ENCODE data around the gene HOXC10.

HOXC10 gene

GRCh38 chr12:53984901-53985691 lies at the start of gene HOXC10:
HOXC10 (plus strand) TSS chr12:53985146; CDS start chr12:53985260, 114 bp downstream.
- intact Hi-C loops (cut with DNase I) = loop anchor here (5.0 kb wide), 1 partner anchor 218 kb away; no protein-coding TSS in a partner anchor
- DNase-seq = peak in 6 of 10 donors; percentile 29 to 91 (median 58)

DNA sequence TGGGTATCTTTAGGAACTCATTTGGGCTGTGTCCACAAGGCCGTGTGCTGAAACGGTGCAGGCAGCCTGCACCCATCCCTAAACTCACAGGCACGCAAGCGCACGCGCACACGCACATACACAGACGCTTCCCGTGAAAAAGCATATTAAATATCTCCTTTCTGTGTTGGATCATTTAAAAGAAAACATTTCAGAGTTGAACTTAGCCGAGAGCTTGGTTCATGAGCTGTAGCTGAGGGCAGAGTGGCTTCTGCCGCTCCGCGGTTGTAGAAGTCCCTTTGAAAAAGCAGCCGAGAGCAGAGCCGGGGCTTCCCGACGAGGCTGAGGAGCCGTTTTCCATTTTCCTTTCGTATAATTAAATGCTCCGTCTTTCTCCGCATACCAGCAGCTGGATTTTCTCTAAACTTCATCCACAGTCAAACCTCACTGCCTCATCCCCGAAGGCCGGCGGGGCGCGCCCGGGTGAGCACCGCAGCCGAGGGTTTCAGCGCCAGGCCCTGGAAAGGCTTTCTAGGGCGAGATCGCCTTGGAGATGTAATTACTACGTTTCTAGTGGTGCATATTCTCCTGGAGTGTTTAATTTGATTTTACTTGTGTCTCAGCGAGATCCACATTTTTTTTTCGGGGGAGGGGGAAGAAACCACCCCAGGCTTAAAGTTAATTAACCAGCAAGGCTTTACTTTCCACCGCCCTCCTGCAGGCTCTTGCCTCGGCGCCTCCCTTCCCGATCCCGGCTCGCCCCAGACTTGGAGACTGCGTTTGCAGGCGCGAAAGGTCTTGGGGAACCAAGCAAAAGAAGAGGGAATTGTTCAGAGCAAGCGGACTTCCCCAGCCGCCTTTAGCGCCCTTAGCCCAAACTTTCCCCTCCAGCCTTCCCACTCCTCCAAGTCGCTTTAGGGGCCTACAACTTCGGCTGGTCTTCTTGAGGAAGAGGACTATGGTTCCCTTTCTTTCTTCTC lies 49.3 kb upstream of the HOXC10 start:
- no peak for DNase-seq
- intact Hi-C loops (cut with DNase I) = no loop called here

- intact Hi-C loops (cut with DNase I) = no loop called here
- no peak for DNase-seq
Observed at GRCh38 chr12:53937099-53937498, 47.8 kb upstream of the HOXC10 start.

- intact Hi-C loops (cut with DNase I) = no loop called here
Observed at GRCh38 chr12:53937596-53938325, 47.2 kb upstream of the HOXC10 start.

DNA sequence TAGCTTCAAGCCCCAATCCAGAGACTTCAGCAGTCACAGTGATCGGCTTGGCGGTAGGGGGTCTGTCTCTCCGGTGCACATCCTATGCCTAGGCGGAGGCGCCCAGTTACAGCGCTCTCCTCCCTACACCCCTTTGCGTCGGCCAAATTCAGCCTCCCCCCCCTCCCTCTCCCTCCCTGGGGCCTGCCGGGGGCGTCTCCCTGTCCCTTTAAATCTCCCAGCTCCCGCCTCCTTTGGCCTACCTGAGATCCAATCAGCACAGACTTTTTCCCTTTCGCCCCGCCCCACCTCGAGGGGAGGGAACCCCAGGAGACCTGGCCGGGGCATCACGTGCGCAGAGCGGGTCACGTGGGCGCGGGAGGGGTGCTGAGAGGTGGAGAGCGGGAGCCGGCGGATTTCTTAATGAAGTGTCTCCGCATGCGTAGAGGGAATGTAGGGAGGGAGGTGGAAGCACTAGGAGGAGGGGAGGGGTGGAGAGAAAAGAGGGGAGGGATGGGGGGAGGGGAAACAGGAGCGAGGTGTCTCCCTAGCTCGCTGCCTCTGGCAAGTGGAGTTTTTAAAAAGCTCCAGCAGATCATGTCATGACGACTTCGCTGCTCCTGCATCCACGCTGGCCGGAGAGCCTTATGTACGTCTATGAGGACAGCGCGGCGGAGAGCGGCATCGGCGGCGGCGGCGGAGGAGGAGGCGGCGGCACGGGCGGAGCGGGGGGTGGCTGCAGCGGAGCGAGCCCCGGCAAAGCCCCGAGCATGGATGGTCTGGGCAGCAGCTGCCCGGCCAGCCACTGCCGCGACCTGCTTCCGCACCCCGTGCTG lies 46.4 kb upstream of the HOXC10 start, which contains the start of gene HOXC13:
Gene HOXC13, plus strand, starts transcription at position 506 of the 815 bp plus-strand sequence. Its CDS starts 76 bp downstream, at position 582.
- no peak for DNase-seq
- intact Hi-C loops (cut with DNase I) = no loop called here

More at GRCh38 chr12:53937596-53938325, 47.2 kb upstream of the HOXC10 start:
- DNase-seq = no peak

DNA sequence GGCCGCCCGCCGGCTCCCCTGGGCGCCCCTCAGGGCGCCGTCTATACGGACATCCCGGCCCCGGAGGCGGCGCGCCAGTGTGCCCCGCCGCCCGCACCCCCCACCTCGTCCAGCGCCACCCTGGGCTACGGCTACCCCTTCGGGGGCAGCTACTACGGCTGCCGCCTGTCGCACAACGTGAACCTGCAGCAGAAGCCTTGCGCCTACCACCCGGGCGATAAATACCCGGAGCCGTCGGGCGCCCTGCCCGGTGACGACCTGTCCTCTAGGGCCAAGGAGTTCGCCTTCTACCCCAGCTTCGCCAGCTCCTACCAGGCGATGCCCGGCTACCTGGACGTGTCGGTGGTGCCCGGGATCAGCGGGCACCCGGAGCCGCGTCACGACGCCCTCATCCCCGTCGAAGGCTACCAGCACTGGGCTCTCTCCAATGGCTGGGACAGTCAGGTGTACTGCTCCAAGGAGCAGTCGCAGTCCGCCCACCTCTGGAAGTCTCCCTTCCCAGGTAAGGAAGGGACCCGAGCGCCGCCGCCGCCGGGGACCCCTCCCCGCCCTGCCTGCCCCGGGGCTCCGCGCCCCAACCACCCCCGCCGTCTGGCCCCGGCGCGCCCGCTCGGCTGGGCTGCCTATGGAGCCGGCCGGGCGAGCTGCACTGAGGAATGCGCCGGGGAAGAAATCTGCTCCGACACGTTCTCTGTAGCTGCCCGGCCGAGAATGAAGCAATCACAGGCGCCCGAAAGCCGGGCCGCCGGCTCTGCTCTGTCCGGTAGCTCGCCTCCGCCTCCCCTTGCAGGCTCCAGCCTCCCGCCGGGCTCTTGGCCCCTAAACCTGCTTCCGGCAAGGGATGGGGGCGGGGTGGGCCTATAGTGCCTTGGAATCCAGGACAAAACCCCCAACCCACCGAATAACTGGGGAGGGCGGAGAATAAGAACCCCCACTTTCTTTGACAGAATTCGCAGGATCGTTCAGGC lies 45.5 kb upstream of the HOXC10 start:
- intact Hi-C loops (cut with DNase I) = no loop called here
- DNase-seq = no peak

- intact Hi-C loops (cut with DNase I) = no loop called here
- DNase-seq = no peak
Observed at GRCh38 chr12:53940443-53941014, 44.4 kb upstream of the HOXC10 start.

- no peak for DNase-seq
- intact Hi-C loops (cut with DNase I) = no loop called here
Observed at GRCh38 chr12:53941187-53941586, 43.8 kb upstream of the HOXC10 start.

DNA sequence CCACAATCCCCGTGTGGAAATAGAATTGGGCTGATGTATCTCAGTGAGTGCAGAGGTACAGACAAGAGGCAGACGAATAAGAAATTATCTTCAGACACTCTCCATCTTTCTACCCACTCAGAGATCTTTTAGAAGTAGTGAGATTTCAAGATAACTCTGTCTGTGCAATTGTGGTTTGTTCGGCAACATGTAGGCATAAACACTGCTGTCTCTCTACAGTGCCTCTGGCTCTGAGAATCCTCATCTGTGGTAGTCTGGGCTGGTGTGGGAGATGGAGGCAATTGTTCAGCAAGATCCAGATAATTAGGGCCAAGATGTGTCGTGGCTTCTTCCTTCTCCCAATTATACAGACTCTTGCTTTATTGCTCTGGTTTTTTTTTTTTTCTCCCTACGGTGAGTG lies 43.2 kb upstream of the HOXC10 start:
- no peak for DNase-seq
- intact Hi-C loops (cut with DNase I) = no loop called here

- intact Hi-C loops (cut with DNase I) = no loop called here
- DNase-seq = no peak
Observed at GRCh38 chr12:53942467-53942997, 42.4 kb upstream of the HOXC10 start.

DNA sequence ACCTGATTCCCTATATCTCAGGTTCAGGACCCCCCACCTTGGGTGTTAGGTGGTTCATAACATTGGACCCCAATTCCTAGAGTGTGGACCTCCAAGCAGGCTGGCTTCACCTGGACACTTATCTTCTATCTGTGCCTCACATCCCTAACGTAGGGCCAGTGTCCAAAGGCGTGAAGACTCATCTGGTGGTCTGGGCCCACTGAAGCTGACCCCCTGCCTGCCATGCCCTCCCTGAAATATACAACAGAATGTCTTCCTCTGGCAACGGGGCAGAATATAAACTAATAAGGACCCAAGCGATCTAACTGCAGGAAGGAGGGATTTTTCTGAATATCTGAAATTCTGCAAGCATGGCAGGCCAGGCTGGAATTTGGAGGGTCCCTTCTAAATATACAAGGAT lies 40.7 kb upstream of the HOXC10 start:
- intact Hi-C loops (cut with DNase I) = no loop called here
- no peak for DNase-seq

DNA sequence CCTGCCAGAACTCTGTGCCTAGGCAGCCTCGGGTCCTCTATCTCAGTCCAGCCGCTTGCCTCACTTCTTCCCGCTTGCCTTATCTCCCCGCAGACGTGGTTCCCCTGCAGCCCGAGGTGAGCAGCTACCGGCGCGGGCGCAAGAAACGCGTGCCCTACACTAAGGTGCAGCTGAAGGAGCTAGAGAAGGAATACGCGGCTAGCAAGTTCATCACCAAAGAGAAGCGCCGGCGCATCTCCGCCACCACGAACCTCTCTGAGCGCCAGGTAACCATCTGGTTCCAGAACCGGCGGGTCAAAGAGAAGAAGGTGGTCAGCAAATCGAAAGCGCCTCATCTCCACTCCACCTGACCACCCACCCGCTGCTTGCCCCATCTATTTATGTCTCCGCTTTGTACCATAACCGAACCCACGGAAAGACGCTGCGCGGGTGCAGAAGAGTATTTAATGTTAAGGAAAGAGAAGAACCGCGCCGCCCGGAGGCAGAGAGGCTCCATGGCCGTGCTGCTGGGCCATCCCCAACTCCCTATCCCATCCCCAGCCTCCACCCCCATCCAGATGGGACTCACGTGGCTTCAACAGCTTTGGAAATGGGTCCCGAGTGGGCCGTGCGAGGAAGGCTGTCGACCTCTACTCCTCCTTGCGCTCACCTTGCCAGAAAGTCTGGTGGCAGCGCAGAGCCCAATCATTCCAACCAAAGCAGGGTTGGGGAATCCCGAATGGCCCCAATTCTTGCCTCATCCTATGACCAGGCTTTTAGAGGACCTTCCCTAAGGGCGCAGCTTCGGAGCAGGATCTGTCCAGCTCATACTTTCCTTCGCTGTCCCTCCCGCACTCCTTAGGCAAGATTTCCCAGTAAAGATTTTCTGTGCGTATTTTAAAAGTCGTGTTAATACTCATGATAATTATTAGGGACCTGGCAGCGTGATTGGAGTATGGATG lies 39.8 kb upstream of the HOXC10 start:
- intact Hi-C loops (cut with DNase I) = no loop called here
- DNase-seq = no peak

- intact Hi-C loops (cut with DNase I) = no loop called here
- DNase-seq = no peak
Observed at GRCh38 chr12:53947743-53948142, 37.2 kb upstream of the HOXC10 start.

- intact Hi-C loops (cut with DNase I) = no loop called here
- no peak for DNase-seq
Observed at GRCh38 chr12:53948650-53949593, 36.0 kb upstream of the HOXC10 start.

DNA sequence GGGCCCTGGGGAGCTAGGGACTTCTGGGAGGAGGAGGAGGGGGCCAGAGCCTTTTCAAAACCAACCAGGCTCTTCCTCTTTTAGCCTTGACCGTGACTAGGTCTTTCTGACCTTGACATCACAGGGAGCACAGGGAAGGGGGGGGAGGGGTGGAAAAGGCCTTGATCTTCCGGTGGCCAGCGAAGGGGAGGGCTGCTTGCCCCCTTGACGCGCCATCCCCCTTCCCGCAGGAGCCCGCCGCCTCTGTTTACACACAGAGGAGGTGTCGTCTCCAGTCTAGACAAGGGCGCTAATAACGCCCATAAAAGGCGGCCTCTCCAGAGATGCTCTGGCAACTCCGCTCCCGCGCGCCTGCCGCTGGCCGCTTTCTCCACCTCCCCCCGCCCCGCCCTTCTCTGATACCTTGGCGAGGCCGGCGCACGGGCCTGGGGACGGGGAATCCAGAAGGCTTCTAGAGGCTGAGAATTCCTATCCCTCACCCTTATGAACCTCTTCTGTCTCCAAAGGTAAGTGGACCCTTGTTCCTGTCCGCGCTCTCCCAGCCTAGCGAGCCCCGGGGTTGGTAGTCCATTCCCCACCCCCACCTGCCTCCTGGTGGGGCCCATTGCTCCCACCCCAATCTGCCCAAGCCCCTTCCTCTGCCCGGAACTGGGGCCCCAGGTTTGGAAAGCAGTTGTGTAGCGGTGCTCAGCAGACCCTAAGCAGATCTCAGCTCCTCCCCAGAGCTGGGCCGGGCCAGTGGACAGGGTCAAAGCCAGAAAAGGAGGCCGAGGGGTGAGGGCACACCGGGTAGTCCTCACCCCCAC lies 35.1 kb upstream of the HOXC10 start:
- intact Hi-C loops (cut with DNase I) = no loop called here

More for the DNA sequence above, 35.1 kb upstream of the HOXC10 start:
- DNase-seq = no peak

All from posterior cingulate gyrus (tissue), 11 donors.